Measurements from ENCODE around the gene BCAP31.

DNA sequence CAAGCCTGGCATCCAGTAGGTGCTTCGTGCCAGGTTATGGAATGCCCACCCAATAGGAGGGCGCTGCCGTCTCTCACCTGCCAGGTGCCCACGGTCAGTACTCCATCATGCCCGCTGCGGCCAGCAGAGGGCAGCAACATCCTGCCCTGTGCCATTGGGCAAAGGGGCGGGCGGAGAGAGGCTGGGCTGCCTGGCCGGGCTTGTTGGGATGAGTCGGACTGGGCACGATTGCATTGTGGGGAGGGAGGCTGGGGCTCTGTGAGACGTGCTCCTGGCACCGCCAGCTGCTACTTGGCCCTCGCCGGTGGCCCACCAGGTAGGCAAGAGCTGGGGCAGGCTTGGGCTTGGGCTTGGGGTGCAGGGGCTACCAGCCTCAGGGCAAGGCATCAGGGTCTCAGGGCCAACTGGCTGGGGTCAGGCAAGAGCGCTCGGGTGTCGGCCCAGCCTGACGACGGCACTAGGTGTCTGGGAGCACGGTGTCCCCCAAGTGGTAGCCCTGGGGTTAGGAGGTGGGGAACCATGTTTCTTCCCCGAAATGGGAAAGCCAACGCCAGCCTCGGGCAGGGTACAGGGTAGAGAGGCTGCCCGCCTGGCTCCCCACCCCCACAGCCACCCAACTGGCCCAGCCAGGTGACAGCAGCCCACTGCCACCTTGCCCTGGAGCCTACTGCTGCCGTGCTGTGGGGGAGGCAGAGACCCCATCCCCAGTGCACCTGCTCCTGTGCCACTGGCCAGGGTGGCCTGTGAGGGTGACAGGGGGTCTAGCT is 40.0 kb upstream of the BCAP31 start, which contains the start of gene PLXNB3:
- no peak for TF ChIP-seq EZH2 (IDR thresholded peaks at IDR 0.05; ENCODE audit: borderline replicate concordance, insufficient read depth, low read depth, low read length, poor library complexity, severe bottlenecking)
- TF ChIP-seq, protein P1, sequence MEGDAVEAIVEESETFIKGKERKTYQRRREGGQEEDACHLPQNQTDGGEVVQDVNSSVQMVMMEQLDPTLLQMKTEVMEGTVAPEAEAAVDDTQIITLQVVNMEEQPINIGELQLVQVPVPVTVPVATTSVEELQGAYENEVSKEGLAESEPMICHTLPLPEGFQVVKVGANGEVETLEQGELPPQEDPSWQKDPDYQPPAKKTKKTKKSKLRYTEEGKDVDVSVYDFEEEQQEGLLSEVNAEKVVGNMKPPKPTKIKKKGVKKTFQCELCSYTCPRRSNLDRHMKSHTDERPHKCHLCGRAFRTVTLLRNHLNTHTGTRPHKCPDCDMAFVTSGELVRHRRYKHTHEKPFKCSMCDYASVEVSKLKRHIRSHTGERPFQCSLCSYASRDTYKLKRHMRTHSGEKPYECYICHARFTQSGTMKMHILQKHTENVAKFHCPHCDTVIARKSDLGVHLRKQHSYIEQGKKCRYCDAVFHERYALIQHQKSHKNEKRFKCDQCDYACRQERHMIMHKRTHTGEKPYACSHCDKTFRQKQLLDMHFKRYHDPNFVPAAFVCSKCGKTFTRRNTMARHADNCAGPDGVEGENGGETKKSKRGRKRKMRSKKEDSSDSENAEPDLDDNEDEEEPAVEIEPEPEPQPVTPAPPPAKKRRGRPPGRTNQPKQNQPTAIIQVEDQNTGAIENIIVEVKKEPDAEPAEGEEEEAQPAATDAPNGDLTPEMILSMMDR (IDR thresholded peaks at IDR 0.05), result peak; percentile 75
